Measurements from ENCODE around the gene S100PBP.

S100PBP gene

GRCh38 chr1:32871364-32872191, 54.1 kb downstream of the S100PBP start:
- H3K4me3 ChIP-seq (ENCODE audit: low read depth, low read length) = no peak overlapping the region; the same call in 1 of the 2 replicates

GRCh38 chr1:32872192-32872460, 54.7 kb downstream of the S100PBP start:
- TF ChIP-seq CTCF (IDR thresholded peaks at IDR 0.05; ENCODE audit: low read depth, low read length, missing control alignments) = no peak
- H3K4me3 ChIP-seq (ENCODE audit: low read depth, low read length) = no peak overlapping the region
- DNase-seq (ENCODE audit: low read depth) = no peak

More at GRCh38 chr1:32871364-32872191, 54.1 kb downstream of the S100PBP start:
- TF ChIP-seq CTCF (IDR thresholded peaks at IDR 0.05; ENCODE audit: low read depth, low read length, missing control alignments) = no peak
- DNase-seq (ENCODE audit: low read depth) = no peak

GRCh38 chr1:32873484-32873883, 56.0 kb downstream of the S100PBP start:
- no peak overlapping the region for H3K4me3 ChIP-seq (ENCODE audit: low read depth, low read length)
- no peak for DNase-seq (ENCODE audit: low read depth)
- no peak for TF ChIP-seq CTCF (IDR thresholded peaks at IDR 0.05; ENCODE audit: low read depth, low read length, missing control alignments)

- no peak for DNase-seq (ENCODE audit: low read depth)
- TF ChIP-seq CTCF (IDR thresholded peaks at IDR 0.05; ENCODE audit: low read depth, low read length, missing control alignments) = no peak
- no peak overlapping the region for H3K4me3 ChIP-seq (ENCODE audit: low read depth, low read length)
Measured at GRCh38 chr1:32874860-32875752, 57.7 kb downstream of the S100PBP start.

- peak; percentile 99 for TF ChIP-seq CTCF (IDR thresholded peaks at IDR 0.05; ENCODE audit: low read depth, low read length, missing control alignments)
- no peak overlapping the region for H3K4me3 ChIP-seq (ENCODE audit: low read depth, low read length)
- DNase-seq (ENCODE audit: low read depth) = no peak
Measured at GRCh38 chr1:32876341-32877210, 59.1 kb downstream of the S100PBP start.

GRCh38 chr1:32877211-32878110, 60.0 kb downstream of the S100PBP start:
- DNase-seq (ENCODE audit: low read depth) = no peak
- H3K4me3 ChIP-seq (ENCODE audit: low read depth, low read length) = no peak overlapping the region
- no peak for TF ChIP-seq CTCF (IDR thresholded peaks at IDR 0.05; ENCODE audit: low read depth, low read length, missing control alignments)

Measured in GM12864 (cell line).